Transverse colon (tissue), 4 donors: ENCODE measurements around the gene OGFR.

Experiments used
- EP300 ChIP-seq: sonication (generic); formaldehyde crosslinking; IDR thresholded peaks from one replicate; pipeline ENCODE4 v1.6.1; 2017; ENCODE audit warnings: antibody characterized with exemption, low read depth
- POLR2A ChIP-seq: fragments of 450-650 bp; IDR thresholded peaks from one replicate; pipeline ENCODE4 v1.6.1; 2016; ENCODE audit warnings: antibody characterized with exemption, mild to moderate bottlenecking, moderate library complexity
- POLR2AphosphoS5 ChIP-seq, 3 donors: sonication (generic); formaldehyde crosslinking; IDR thresholded peaks; one replicate each; pipeline ENCODE4 v1.6.1; 2016; ENCODE audit warnings: antibody characterized with exemption in 3 of 3
- TF ChIP-seq, protein P1 (sequence below), 5 experiments: fragments of 200-600 bp in 3 of 5; fragments of 450-650 bp in 2 of 5; sonication (generic) in 3 of 5; IDR thresholded peaks; 1 replicate in 2 of 5; 2 replicates in 3 of 5; pipeline ENCODE4 v1.5.1; 2016 to 2017; ENCODE audit warnings: antibody characterized with exemption in 5 of 5, inconsistent platforms in 3 of 5, mild to moderate bottlenecking in 2 of 5, moderate library complexity in 1 of 5

DNA sequence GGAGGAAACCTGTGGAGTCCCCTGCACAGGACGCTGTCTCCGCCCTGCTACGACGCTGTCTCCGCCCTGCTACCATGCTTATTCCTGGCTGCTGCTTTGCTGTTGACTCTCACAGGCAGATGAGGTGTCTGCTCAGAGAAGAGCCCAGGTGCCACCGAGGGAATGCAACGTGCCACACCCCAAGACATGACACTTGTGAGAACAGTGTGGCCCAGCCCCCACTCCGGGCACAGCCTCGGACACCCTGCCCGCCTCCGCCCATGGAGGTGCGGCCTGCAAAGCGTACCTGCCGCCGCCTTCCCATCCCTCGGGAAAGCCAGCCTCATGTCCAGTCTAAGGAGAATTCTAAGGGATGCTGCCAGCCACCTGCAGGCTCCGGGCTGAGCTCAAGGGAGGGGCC is 23.9 kb upstream of the OGFR start:
- TF ChIP-seq, protein P1, sequence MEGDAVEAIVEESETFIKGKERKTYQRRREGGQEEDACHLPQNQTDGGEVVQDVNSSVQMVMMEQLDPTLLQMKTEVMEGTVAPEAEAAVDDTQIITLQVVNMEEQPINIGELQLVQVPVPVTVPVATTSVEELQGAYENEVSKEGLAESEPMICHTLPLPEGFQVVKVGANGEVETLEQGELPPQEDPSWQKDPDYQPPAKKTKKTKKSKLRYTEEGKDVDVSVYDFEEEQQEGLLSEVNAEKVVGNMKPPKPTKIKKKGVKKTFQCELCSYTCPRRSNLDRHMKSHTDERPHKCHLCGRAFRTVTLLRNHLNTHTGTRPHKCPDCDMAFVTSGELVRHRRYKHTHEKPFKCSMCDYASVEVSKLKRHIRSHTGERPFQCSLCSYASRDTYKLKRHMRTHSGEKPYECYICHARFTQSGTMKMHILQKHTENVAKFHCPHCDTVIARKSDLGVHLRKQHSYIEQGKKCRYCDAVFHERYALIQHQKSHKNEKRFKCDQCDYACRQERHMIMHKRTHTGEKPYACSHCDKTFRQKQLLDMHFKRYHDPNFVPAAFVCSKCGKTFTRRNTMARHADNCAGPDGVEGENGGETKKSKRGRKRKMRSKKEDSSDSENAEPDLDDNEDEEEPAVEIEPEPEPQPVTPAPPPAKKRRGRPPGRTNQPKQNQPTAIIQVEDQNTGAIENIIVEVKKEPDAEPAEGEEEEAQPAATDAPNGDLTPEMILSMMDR (IDR thresholded peaks at IDR 0.05) = no peak
- TF ChIP-seq POLR2AphosphoS5 (IDR thresholded peaks at IDR 0.05) (no peak), POLR2A (no peak), EP300 (no peak)
